ENCODE results near the gene SMIM13.

DNA sequence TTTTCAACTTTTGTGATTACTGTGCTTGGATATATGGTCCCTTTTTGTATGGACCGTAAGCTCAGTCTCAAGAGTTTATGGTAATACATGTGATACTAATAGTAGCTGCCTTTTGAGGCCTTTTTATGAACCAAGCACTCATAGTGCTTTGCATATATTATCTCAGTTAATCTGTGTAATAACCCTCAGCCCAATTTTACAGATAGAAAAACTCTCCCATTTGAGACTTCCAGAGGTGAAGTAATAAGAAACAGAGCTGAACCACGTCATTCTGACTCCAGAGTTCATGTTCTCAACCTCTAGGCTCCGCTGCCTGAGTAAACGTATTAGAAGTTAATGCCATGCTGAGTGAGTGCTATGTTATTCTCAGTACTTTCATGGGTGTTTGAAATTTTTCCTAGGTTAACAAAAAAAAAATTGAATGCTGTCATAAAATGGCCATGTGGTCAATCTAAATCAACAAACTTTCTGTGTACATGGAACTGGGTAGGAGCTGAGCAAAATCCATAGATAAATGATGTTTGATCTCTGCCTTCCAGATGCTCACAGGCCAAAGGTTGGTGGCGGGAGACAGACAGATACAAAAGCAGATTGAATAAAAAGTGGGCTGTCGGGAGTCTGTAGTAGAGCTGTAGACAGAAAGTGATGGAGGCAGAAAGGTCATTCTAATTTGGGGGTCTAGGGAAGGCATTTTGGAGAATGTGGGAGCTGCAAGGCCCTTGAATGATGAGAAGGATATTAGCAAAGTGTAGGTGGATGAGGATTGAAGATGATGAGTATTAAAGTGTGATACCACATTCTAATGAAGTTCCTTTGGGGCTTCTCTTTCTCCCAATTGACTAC, 26.9 kb upstream of the SMIM13 start:
- TF ChIP-seq EP300 (IDR thresholded peaks at IDR 0.05) (no peak), POLR2A (IDR thresholded peaks at IDR 0.05) (no peak), CTCF (IDR thresholded peaks at IDR 0.05) (no peak), POLR2AphosphoS5 (IDR thresholded peaks at IDR 0.05) (no peak)
